ENCODE results near the gene MTA3.

The MTA3 gene

GRCh38 chr2:42587526-42588117, 19.2 kb downstream of the MTA3 start:
- no peak for DNase-seq (ENCODE audit: low spot score)
- in situ Hi-C loops (cut with MboI; ENCODE audit: low sequenced_read_pairs, unreplicated experiment) = no loop called here
- TF ChIP-seq CTCF (IDR thresholded peaks at IDR 0.05; ENCODE audit: borderline replicate concordance, control extremely low read depth, extremely low read depth, insufficient read depth, missing control alignments) = no peak

- in situ Hi-C loops (cut with MboI; ENCODE audit: low sequenced_read_pairs, unreplicated experiment) = no loop called here
- no peak for DNase-seq (ENCODE audit: low spot score)
- TF ChIP-seq CTCF (IDR thresholded peaks at IDR 0.05; ENCODE audit: borderline replicate concordance, control extremely low read depth, extremely low read depth, insufficient read depth, missing control alignments) = no peak
Observed at GRCh38 chr2:42588121-42588520, 19.7 kb downstream of the MTA3 start.

- in situ Hi-C loops (cut with MboI; ENCODE audit: low sequenced_read_pairs, unreplicated experiment) = no loop called here
- DNase-seq (ENCODE audit: low spot score) = no peak
Observed at GRCh38 chr2:42590176-42590575, 21.7 kb downstream of the MTA3 start.

GRCh38 chr2:42593282-42593681, 24.9 kb downstream of the MTA3 start:
- in situ Hi-C loops (cut with MboI; ENCODE audit: low sequenced_read_pairs, unreplicated experiment) = no loop called here
- DNase-seq (ENCODE audit: low spot score) = no peak
- TF ChIP-seq CTCF (IDR thresholded peaks at IDR 0.05; ENCODE audit: borderline replicate concordance, control extremely low read depth, extremely low read depth, insufficient read depth, missing control alignments) = no peak

More at GRCh38 chr2:42590176-42590575, 21.7 kb downstream of the MTA3 start:
- TF ChIP-seq CTCF (IDR thresholded peaks at IDR 0.05; ENCODE audit: borderline replicate concordance, control extremely low read depth, extremely low read depth, insufficient read depth, missing control alignments) = no peak

DNA sequence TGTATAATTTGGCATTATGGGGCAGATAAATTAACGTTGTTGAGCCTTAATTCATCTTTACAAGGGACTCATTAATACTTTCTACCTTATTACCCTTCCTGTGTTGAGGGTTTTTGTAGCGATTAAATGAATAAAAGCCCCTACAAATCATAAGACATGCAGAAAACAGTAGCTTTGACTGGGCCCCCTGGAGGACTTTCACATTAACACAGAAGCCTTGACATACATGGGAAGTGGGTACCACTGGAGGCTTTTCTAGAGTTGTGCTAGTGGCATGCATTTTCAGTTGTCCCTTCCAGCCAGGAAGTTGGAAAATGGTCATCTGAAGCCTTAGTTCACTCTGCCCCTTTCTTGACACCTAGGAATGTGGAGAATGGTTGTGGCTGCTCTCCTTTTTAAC, 30.2 kb downstream of the MTA3 start:
- no peak for DNase-seq (ENCODE audit: low spot score)
- in situ Hi-C loops (cut with MboI; ENCODE audit: low sequenced_read_pairs, unreplicated experiment) = no loop called here
- TF ChIP-seq CTCF (IDR thresholded peaks at IDR 0.05; ENCODE audit: borderline replicate concordance, control extremely low read depth, extremely low read depth, insufficient read depth, missing control alignments) = no peak

DNA sequence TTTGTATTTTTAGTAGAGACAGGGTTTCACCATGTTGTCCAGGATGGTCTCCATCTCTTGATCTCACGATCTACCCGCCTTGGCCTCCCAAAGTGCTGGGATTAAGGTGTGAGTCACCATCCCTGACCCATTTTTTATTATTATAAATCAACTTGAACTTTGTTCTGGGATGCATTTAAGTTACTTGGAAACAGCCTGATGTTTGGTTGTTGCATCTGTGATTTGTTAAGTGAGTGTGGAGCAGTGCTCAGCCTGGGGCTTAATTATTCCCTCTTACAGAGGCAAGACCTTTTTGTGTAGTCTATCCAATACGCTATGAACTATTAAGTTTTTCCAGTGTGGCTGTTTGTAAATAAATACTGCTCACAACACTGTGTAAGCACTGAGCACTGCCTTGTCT, 32.6 kb downstream of the MTA3 start:
- in situ Hi-C loops (cut with MboI; ENCODE audit: low sequenced_read_pairs, unreplicated experiment) = no loop called here
- no peak for TF ChIP-seq CTCF (IDR thresholded peaks at IDR 0.05; ENCODE audit: borderline replicate concordance, control extremely low read depth, extremely low read depth, insufficient read depth, missing control alignments)
- DNase-seq (ENCODE audit: low spot score) = no peak

Measured in GM13976 (cell line).